Activated CD4-positive, alpha-beta T cell treated with anti-CD3 and anti-CD28 coated beads for 36 hours (primary cell): ENCODE results near the gene UGGT2. TPM values are rescaled to one million over a fixed set of nuclear protein-coding genes. Genes with fewer than 3 reads are reported as not detected.
"Not testable (repeated sequence)": the region's sequence is repeated elsewhere in the genome, so short reads cannot be mapped to it uniquely, and the experiment has no call there.

ENCODE experiments used
- ATAC-seq: fragments of 200-7000 bp; cut with Tn5 transposase; one replicate; pipeline ENCODE4 v1.10.0; 2021; ENCODE audit warnings: mild to moderate bottlenecking, moderate library complexity
- CTCF ChIA-PET: fragments of 350-600 bp; sonication (Branson Sonifier 250); formaldehyde crosslinking; loops from one replicate; lab custom pipeline; 2021; ENCODE audit warnings: antibody characterized with exemption; lab: Charles Lee
- POLR2A ChIA-PET: fragments of 350-600 bp; sonication (Branson Sonifier 250); formaldehyde crosslinking; loops from one replicate; lab custom pipeline; 2021; ENCODE audit warnings: antibody characterized with exemption, inconsistent platforms; lab: Charles Lee
- DNase-seq: peaks from one replicate; pipeline ENCODE4 v3.0.0-alpha.2; 2020
- H3K27ac Mint-ChIP-seq: one replicate; pipeline ENCODE4 v1.8.0; 2021; ENCODE audit warnings: mixed read lengths
- H3K27me3 Mint-ChIP-seq: one replicate; pipeline ENCODE4 v1.8.0; 2021; ENCODE audit warnings: mixed read lengths
- H3K36me3 Mint-ChIP-seq: one replicate; pipeline ENCODE4 v1.8.0; 2021; ENCODE audit warnings: low read depth, mixed read lengths
- H3K4me1 Mint-ChIP-seq: one replicate; pipeline ENCODE4 v1.8.0; 2021; ENCODE audit warnings: mixed read lengths
- H3K4me3 Mint-ChIP-seq: one replicate; pipeline ENCODE4 v1.8.0; 2021; ENCODE audit warnings: mild to moderate bottlenecking, moderate library complexity, mixed read lengths
- H3K9me3 Mint-ChIP-seq: one replicate; pipeline ENCODE4 v1.8.0; 2021; ENCODE audit warnings: low read depth, mixed read lengths
- intact Hi-C, 2 experiments: fragments of 100-400 bp; cut with DNase I in 1 of 2; cut with micrococcal nuclease in 1 of 2; formaldehyde crosslinking; loops; one replicate each; pipeline versions ENCODE4 v1.14.2 to v1.15.1; 2022 to 2024; cut with DNase I, micrococcal nuclease
- total RNA-seq, 2 experiments: library from RNA; stranded (reverse); gene quantifications; one replicate each; pipeline ENCODE4 v1.2.3, GENCODE V29; 2021

The UGGT2 gene
- total RNA-seq, 2 experiments from 2014 or later = 0.18 to 0.34 TPM

DNA sequence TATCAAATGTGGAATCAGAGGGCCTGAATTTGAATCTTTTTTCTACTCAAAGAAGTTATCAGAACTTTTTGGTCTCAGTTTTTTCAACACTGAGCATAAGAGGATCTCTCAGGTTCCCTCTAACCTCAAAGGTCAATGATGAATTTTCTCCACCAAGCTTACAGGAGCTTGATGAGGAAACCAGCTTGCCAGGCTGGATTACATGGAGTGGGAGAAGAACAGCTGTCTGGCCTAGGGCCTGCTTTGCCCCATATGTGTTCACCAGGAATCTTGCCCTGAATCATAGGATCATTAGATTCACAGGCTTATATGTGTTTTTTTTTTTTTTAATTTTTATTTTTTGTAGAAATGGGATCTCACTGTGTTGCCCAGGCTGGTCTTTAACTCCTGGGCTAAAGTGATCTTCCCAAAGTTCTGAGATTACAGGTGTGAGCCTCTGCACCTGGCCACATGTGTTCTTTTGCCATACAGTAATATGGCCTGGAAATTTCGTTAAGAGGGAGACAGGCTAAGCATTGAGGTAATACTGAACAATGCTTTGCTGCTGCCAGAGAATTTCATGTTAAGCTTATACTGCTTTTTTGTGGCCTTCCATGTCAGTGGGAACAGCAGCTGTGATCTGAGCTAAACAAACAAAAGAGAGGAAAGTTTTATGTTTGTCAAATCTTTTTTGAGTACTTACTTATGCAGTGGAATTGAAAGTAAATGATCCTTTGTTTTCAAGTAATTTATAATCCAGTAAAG is 265.7 kb downstream of the UGGT2 start:
- CTCF ChIA-PET = no interaction called here
- H3K4me3 Mint-ChIP-seq = no peak overlapping the region
- H3K27ac Mint-ChIP-seq = no peak overlapping the region
- DNase-seq (no peak), ATAC-seq (no peak)
- no peaks in the 10 kb centered on the region for H3K27me3 Mint-ChIP-seq
- POLR2A ChIA-PET = interaction anchor here (0.5 kb wide), 1 partner anchor 534 kb away, joined by 3 read pairs; no protein-coding TSS in a partner anchor
- H3K4me1 Mint-ChIP-seq = no peaks in the 10 kb centered on the region
- peaks cover 6% of the 10 kb centered on the region for H3K9me3 Mint-ChIP-seq
- intact Hi-C loops = no loop called here
- H3K36me3 Mint-ChIP-seq = peaks cover 70% of the 10 kb centered on the region

DNA sequence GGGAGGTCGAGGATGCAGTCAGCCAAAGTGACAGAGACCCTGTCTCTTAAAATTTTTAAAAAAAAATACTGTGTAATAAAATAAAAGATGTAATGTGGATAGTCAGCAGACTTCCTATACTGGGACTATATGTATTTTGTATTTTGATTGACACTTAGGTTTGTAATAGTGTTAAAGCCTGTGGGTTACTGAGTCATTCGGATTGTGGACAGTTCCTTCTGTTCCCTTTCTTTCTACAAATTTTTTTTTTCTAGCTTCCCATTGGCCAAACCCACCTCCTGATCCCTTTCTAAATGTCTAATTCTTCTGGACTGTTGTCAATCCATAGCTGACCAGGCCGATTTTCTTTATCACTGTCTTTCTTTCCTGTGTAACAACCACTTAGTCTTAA is 268.3 kb downstream of the UGGT2 start:
- Mint-ChIP-seq H3K9me3 (peaks cover 9% of the 10 kb centered on the region), H3K27ac (no peak overlapping the region), H3K27me3 (no peaks in the 10 kb centered on the region), H3K4me3 (no peak overlapping the region), H3K36me3 (peaks cover 62% of the 10 kb centered on the region), H3K4me1 (no peaks in the 10 kb centered on the region)
- intact Hi-C loops = no loop called here
- ChIA-PET POLR2A (no interaction called here), CTCF (interaction anchor here (0.6 kb wide), 1 partner anchor 817 kb away, joined by 3 read pairs; no protein-coding TSS in a partner anchor)
- DNase-seq = no peak
- ATAC-seq = no peak

DNA sequence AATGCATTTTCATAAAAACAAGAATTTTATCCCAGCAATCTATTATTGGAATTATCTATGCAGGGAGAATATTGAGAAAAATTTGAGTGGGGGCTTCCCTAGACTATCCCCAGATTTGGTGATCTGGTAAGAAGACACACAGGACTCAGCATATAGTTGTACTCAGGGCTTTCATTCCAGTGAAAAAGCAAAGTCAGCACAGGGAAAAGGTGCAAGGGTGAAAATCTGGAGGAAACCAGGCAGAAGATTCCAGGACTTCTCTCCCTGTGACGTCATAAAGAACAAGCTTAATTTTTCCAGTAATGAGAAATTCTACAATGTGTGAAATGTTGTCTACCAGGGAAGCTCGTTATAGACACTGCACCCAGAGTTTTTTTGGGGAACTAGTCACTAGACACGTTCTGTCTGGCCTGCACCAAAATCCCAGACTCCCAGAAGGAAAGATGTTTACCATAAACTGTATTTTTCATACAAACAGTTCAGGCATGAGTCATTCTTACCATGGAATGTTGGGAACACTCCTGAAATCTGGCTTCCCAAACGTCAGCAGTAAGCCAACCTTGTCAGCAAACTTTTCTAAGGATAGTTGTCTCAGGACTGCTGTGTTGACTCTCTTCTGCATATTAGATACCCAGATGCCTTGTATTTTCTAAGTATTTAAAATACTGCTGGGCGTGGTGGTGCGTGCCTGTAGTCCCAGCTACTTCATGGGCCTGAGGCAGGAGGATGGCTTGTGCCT is 268.9 kb downstream of the UGGT2 start:
- Mint-ChIP-seq H3K4me3 (no peak overlapping the region), H3K27me3 (no peaks in the 10 kb centered on the region), H3K36me3 (peaks cover 56% of the 10 kb centered on the region), H3K27ac (no peak overlapping the region), H3K9me3 (peaks cover 9% of the 10 kb centered on the region), H3K4me1 (no peaks in the 10 kb centered on the region)
- no peak for ATAC-seq
- DNase-seq = no peak
- intact Hi-C loops = no loop called here
- CTCF ChIA-PET = interaction anchor here (0.6 kb wide), 1 partner anchor 816 kb away, joined by 3 read pairs; no protein-coding TSS in a partner anchor
- POLR2A ChIA-PET = no interaction called here

DNA sequence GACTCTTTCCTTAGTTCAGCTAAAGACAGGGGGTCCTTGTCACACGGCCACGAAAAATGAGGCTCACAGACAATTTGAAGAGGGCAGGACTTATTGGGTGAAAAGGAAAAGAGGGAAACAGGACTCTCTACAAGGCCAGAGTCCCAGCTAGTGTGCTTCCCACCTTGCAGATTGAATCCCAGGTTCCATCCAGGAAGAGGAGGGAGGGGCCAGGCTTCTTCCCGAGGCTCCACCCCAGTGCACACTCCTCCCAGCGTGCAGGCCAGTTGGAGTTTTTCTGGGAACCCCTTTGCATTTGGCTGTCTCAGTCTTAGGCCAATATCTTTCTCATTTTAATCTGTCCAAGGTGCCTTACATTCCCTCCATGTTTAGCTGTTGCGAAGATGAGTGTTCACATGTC is 269.5 kb downstream of the UGGT2 start:
- ChIA-PET CTCF (no interaction called here), POLR2A (no interaction called here)
- DNase-seq (no peak), ATAC-seq (no peak)
- H3K27ac Mint-ChIP-seq = no peak overlapping the region
- no peak overlapping the region for H3K4me3 Mint-ChIP-seq
- H3K9me3 Mint-ChIP-seq = peaks cover 6% of the 10 kb centered on the region
- H3K27me3 Mint-ChIP-seq = no peaks in the 10 kb centered on the region
- no peaks in the 10 kb centered on the region for H3K4me1 Mint-ChIP-seq
- H3K36me3 Mint-ChIP-seq = peaks cover 51% of the 10 kb centered on the region
- intact Hi-C loops = no loop called here

DNA sequence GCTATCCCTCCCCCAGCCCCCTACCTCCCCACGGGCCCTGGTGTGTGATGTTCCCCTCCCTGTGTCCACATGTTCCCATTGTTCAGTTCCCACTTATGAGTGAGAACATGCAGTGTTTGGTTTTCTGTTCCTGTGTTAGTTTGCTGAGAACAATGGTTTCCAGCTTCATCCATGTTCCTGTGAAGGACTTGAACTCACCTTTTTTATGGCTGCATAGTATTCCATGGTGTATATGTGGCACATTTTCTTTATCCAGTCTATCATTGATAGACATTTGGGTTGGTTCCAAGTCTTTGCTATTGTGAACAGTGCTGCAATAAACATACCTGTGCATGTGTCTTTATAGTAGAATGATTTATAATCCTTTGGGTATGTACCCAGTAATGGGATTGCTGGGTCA is 271.3 kb downstream of the UGGT2 start:
- H3K4me1 Mint-ChIP-seq, intact Hi-C loops, H3K9me3 Mint-ChIP-seq, H3K27ac Mint-ChIP-seq, H3K4me3 Mint-ChIP-seq, ATAC-seq, DNase-seq, POLR2A ChIA-PET, H3K27me3 Mint-ChIP-seq: not testable (repeated sequence)
- H3K36me3 Mint-ChIP-seq = peaks cover 42% of the 10 kb centered on the region
- CTCF ChIA-PET = interaction anchor here (1.0 kb wide), 1 partner anchor 52 kb away, joined by 3 read pairs; no protein-coding TSS in a partner anchor

DNA sequence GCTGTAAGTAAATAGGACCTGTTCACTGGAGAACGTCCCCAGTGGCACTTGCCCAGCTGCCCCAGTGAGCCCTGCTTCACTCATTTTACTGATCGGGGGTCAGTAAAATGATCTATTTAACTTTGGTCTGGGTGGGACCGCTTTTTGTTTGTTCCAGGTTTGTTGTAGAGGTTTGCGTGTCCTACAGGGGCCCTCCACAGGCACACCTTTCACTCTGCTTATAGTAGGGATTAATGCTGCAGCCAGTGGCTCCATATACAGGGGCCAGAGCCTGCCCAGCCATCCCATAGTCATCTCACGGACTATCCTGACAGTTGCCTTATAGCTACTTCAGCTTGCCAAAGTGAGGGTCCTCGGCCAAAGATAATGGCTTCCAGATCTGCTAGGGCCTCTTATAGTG is 272.2 kb downstream of the UGGT2 start:
- no peak overlapping the region for H3K4me3 Mint-ChIP-seq
- H3K9me3 Mint-ChIP-seq = peaks cover 3% of the 10 kb centered on the region
- DNase-seq (no peak), ATAC-seq (no peak)
- no peak overlapping the region for H3K27ac Mint-ChIP-seq
- H3K4me1 Mint-ChIP-seq = no peaks in the 10 kb centered on the region
- ChIA-PET CTCF (interaction anchor here (1.0 kb wide), 1 partner anchor 53 kb away, joined by 3 read pairs; no protein-coding TSS in a partner anchor), POLR2A (no interaction called here)
- H3K27me3 Mint-ChIP-seq = no peaks in the 10 kb centered on the region
- intact Hi-C loops = no loop called here
- H3K36me3 Mint-ChIP-seq = peaks cover 36% of the 10 kb centered on the region

DNA sequence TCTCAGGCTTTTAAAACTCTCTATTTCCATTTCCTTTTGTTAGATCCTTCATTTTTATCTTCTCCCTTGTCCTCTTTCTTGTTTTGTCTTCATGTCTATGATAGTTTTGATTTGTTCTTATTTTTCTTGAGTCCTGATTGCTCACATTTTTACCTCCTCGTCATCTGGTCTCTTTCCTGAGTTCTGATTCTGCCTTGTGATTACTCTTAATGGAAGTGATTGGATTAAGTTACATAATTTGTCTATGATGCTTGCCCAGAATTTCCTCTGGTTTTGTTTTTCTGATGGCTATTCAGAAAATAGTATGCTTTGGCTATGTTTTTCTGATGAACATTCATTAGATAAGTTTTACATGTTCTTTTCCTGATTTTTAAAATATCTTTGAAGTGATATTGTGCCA is 273.7 kb downstream of the UGGT2 start:
- ChIA-PET POLR2A (no interaction called here), CTCF (no interaction called here)
- intact Hi-C loops = no loop called here
- H3K27me3 Mint-ChIP-seq = no peaks in the 10 kb centered on the region
- no peaks in the 10 kb centered on the region for H3K4me1 Mint-ChIP-seq
- peaks cover 3% of the 10 kb centered on the region for H3K9me3 Mint-ChIP-seq
- no peak for DNase-seq
- H3K4me3 Mint-ChIP-seq = no peak overlapping the region
- H3K27ac Mint-ChIP-seq = no peak overlapping the region
- peaks cover 33% of the 10 kb centered on the region for H3K36me3 Mint-ChIP-seq
- no peak for ATAC-seq

DNA sequence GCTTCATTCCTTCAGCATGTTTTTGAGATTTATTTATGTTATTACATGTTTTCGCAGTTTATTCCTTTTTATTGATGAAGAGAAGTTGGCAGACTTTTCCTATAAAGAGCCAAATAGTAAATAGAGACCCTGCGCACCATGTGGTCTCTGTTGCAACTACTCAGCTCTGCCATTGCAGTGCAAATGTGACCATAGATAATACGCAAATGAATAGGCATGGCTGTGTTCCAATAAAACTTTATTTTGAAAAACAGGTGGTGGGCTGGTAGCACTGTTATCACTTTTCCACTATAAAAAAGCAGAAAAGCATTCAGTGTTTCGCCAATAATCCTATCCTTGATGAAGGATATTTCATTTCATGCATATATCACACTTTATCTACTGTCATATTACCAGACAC is 281.3 kb downstream of the UGGT2 start:
- Mint-ChIP-seq H3K4me3 (no peak overlapping the region), H3K4me1 (peaks cover 2% of the 10 kb centered on the region), H3K27me3 (no peaks in the 10 kb centered on the region), H3K27ac (no peak overlapping the region), H3K36me3 (peaks cover 26% of the 10 kb centered on the region), H3K9me3 (no peaks in the 10 kb centered on the region)
- intact Hi-C loops = no loop called here
- no peak for DNase-seq
- ChIA-PET CTCF (no interaction called here), POLR2A (no interaction called here)
- ATAC-seq = no peak

DNA sequence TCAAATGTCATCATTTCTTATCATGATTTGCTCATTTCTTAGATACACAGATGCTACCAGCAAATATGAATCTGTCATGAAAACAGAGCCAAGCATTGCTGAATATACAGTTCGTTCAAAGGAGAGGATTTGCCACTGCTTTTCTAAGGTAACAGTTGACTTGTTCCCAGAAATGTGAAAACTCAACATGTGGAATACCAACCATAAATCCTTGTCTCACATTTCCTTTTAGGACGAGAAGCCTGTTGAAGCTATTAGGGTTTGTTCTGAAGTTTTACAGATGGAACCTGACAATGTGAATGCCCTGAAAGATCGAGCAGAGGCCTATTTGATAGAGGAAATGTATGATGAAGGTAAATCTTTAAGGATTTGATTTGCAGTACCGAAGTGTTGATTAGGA is 289.6 kb downstream of the UGGT2 start:
- Mint-ChIP-seq H3K4me1 (no peaks in the 10 kb centered on the region), H3K4me3 (no peak overlapping the region), H3K36me3 (peaks cover 17% of the 10 kb centered on the region), H3K27me3 (no peaks in the 10 kb centered on the region), H3K27ac (no peak overlapping the region), H3K9me3 (no peaks in the 10 kb centered on the region)
- intact Hi-C loops = no loop called here
- ATAC-seq (no peak), DNase-seq (no peak)
- POLR2A ChIA-PET = interaction anchor here (0.6 kb wide), 1 partner anchor 12 kb away, joined by 5 read pairs; no protein-coding TSS in a partner anchor
- CTCF ChIA-PET = interaction anchor here (0.8 kb wide), 1 partner anchor 70 kb away, joined by 3 read pairs; no protein-coding TSS in a partner anchor

DNA sequence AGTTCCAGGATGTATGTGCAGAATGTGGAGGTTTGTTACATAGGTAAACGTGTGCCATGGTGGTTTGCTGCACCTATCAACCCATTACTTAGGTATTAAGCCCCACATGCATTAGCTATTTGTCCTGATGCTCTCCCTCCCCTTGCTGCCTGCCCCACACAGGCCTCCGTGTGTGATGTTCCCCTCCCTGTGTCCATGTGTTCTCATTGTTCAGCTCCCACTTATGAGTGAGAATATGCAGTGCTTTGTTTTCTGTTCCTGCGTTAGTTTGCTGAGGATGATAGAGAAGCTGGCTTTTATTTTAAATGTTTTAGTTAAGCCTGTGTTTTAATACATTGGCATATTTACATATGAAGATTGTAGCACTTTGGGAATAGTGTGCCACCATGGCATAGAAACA is 290.6 kb downstream of the UGGT2 start:
- DNase-seq, CTCF ChIA-PET, H3K4me1 Mint-ChIP-seq, ATAC-seq, H3K27me3 Mint-ChIP-seq, H3K4me3 Mint-ChIP-seq, H3K27ac Mint-ChIP-seq, intact Hi-C loops, H3K9me3 Mint-ChIP-seq, POLR2A ChIA-PET: not testable (repeated sequence)
- peaks cover 17% of the 10 kb centered on the region for H3K36me3 Mint-ChIP-seq

DNA sequence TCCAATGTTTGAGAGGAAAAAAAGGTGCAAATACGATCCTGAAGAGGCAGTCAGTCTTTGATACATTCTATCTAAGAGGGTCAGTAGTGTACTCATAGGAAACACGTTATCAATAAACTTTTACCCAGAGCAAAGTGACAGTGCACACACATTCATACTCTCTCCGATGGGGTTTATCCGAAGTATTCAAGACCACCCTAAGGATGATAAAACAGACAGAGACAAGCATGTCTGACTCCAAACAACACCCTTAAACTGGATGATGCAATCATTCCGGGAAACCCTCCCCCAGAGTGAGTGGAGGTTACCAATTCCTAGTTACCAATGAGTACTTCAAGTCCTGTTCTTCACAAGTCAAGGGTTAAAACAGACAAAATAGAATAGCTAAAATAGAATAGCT is 297.1 kb downstream of the UGGT2 start:
- peaks cover 11% of the 10 kb centered on the region for H3K36me3 Mint-ChIP-seq

DNA sequence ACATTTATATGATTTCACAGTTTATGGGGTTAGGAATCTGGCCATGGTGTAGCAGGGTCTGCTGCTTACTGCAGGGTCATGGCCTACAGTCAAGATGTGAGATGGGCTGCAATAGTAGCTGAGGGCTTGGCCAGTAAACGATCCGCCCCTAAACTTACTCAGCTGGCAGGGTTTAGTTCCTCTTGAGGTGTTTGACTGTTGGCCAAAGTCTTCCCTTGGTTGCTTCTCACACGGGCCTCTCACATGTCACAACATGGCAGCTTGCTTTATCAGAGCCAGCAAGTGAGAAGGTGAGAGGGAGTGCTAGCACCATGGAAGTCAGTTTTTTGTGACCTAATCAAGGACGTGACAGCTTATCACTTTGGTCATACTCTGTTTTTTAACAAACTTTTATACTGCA is 299.1 kb downstream of the UGGT2 start:
- DNase-seq (no peak), ATAC-seq (no peak)
- Mint-ChIP-seq H3K27ac (no peak overlapping the region), H3K27me3 (no peaks in the 10 kb centered on the region), H3K36me3 (peaks cover 5% of the 10 kb centered on the region), H3K4me3 (no peak overlapping the region), H3K4me1 (peaks cover 11% of the 10 kb centered on the region), H3K9me3 (peaks cover 2% of the 10 kb centered on the region)
- ChIA-PET CTCF (no interaction called here), POLR2A (no interaction called here)
- intact Hi-C loops = no loop called here

More for the DNA sequence above, 297.1 kb downstream of the UGGT2 start:
- intact Hi-C loops = no loop called here
- DNase-seq = no peak
- H3K9me3 Mint-ChIP-seq = peaks cover 2% of the 10 kb centered on the region
- ATAC-seq = no peak
- H3K27me3 Mint-ChIP-seq = no peaks in the 10 kb centered on the region
- ChIA-PET CTCF (no interaction called here), POLR2A (no interaction called here)
- no peak overlapping the region for H3K4me3 Mint-ChIP-seq
- H3K4me1 Mint-ChIP-seq = peaks cover 8% of the 10 kb centered on the region
- peak overlapping the region; percentile 48 for H3K27ac Mint-ChIP-seq
